ENCODE measurements around the gene SELENOF.
A peak's percentile ranks its signal among the peaks of the same experiment; 100 is the strongest.
"Not testable (repeated sequence)": the region's sequence is repeated elsewhere in the genome, so short reads cannot be mapped to it uniquely, and the experiment has no call there.

Gene SELENOF

DNA sequence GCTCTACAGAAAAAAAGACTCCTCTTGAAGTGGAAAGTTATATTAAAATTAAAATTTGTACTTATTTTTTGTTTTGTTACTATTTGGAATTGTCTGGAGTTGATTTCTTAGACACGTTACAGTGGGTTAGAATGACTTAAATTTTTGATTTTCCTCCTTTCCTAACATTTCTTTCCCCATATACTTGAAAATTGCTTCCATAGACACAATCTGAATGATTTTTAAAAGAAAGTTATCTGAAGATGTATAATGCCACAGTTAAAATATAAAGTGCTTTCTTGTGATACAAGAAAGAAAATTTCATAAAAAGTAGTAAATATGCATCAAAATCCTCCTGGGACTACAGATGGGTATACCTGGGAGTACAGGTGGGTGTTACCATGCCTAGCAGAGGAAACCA lies 2.8 kb upstream of the SELENOF start:
- no peak for DNase-seq (ENCODE audit: low read depth in 2 of 2)

DNA sequence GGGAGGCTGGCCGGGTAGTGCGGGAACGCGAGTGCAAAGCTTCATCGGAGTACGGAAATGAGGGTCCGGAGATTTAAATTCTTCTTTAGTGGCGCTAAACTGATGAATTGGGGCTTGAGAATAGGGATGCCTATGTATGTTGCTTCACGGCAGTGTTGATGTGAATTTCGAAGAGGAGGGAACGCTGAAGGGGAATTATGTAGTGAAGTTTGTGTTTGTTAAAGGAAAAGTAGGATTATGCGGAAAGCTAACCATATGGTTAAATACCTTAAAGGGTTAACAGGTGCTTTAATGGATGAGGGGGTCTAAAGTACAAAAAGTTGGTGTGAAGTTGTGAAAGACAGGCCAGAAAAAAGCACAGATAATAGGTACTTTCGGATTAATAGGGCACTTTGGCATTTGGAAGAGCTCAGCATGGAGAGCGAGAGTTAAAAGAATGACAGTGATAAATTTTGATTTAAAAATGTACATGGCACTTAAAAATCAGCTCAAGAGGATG lies 1.9 kb upstream of the SELENOF start:
- DNase-seq (ENCODE audit: low read depth in 2 of 2), result no peak

DNA sequence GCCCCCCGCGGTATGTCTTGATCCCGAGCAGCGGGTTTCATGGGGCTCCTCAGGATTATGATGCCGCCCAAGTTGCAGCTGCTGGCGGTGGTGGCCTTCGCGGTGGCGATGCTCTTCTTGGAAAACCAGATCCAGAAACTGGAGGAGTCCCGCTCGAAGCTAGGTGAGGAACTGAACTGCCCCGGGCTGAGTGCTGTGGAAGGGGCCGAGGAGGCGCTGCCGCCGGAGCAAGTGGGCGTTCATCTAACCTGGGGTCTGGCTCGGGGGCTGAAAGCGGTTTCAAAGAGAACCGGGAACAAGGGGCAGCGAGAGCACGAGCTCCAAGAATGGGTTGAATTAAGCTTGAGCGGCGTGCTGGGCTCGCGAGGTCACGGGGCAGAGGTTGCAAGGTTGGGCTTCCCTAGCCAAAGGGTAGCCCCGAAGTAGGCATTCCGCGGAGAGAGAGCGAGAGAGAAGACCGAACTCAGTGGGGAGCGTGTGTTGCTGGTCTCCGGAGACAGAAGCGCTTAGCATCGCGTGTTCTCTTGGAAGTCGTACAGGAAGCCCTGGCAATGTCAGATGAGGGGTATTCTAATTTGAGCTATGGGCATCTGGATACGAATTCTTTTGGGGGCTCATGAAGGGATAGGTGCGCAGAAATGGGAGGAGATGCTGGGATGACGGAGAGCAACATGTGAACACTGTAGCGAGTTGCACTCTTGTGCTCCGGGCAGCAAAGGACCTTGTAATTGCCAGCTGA lies 1.2 kb upstream of the SELENOF start:
- peak; percentile 24 to 25 for DNase-seq (ENCODE audit: low read depth in 2 of 2)

DNA sequence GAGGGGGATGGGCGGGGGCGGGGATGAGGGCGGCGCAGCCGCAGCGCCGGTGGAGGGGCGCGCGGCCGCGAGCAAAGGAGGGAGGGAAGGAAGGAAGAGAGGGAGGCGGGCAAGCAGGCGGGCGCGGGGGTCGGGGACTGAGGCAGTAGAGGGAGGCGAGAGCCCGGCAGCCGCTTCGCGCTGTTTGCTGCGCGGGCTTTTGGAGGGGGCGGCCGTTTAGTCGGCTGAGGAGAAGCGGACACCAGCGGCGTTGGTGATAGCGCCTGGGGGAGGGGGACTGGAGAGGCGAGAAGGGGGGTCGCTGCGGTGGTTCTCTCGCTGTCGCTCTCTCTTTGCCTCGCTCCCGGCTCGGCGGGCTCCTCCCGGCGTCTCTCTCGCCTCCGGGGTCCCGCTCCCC lies 673 bp upstream of the SELENOF start, which contains the start of gene HS2ST1:
Gene HS2ST1 (plus strand): TSS at position 35 of the 397 bp plus-strand sequence.
- no peak for DNase-seq (ENCODE audit: low read depth in 2 of 2)

DNA sequence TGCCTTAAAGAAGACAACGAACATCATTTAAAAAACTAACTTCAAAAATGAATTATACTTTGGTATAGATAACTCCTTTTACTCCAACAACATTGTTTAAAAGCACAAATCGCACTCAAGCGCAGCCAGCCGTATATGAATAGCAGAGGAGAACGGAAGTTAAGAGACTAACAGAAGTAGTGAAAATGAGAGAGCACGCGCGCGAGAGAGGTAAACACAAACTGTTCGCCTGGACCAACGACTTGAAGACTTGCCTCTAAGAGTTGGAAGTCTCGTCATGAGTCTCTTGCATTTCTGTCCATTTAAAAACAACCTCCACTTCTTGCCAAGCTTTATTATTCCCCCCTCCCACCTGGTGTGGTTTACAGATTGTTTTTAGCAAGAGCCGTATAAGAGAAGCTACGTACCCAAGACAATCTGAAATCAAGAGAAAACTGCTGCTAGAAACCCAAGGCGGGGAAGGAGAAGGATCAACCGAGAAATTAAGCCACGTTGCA lies 479 bp downstream of the SELENOF start:
- peak; percentile 20 to 21 for DNase-seq (ENCODE audit: low read depth in 2 of 2)

DNA sequence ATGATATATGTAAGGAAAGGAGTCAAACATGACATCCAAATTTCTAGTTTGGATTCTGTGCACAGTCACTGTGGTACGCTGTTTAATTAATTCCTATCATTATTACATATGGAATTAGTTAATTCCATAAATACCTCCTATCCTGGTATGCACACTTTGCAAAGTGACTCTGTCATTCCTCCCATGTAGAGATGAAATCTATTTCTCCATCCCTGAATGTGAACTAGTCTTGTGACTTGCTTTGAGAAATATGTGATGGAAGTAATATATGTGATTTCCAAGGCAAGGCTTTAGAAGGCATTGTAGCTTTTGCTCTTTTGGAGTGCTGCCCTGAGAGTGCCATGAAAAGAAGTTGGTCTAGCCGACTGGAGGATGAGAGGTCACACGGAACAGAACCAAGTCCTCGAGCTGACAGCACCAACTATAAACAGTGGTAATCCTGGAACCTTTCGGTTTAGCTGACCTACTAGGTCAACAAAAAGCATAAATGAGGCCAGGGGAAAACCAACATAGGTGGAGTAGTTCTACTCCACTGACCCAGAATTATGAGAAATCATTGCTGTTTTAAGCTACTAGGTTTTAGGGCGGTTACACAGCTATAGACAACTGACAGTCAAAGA lies 1.5 kb downstream of the SELENOF start:
- no peak for DNase-seq (ENCODE audit: low read depth in 2 of 2)

DNA sequence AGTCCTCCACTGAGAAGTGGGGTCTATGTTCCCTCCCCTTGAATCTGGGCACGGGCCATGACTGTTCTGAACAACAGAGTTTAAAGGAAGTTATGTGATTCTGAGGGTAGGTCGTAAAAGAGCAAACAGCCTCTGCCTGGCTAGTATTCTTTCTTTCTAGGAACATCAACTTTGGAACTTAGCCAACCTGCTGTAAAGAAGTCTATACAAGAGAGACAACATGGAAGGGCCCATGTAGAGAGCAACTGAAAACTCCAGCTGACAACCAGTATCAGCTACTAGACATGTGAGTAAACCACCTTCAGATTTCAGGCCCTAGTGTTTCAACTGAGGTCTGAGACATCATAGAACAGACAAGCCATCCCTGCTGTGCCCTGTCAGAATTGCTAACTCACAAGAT lies 7.5 kb downstream of the SELENOF start:
- DNase-seq (ENCODE audit: low read depth in 2 of 2), result no peak

DNA sequence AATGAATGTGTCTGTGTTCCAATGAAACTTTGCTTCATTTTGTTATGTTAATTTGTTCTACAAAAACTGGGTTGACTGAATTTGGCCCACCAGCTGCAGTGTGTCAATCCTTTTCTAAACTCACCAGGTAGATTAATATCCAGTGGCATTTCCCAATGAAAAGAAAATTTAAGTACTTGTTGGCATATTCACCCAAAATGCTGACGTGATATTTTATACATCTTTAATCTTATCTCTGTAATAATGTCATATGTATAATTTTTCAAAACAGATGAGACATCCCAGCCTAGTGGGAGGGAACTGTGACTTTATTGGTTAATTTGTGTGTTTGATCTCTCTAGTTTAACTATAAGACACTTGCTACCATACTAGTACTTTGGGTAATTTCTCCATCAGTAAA lies 8.1 kb downstream of the SELENOF start:
- no peak for DNase-seq (ENCODE audit: low read depth in 2 of 2)

DNA sequence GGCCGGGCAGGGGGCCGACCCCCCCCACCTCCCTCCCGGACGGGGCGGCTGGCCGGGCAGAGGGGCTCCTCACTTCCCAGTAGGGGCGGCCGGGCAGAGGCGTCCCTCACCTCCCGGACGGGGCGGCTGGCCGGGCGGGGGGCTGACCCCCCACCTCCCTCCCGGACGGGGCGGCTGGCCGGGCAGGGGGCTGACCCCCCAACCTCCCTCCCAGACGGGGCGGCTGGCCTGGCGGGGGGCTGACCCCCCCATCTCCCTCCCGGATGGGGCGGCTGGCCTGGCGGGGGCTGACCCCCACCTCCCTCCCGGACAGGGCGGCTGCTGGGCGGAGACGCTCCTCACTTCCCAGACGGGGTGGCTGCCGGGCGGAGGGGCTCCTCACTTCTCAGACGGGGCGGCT lies 14.5 kb downstream of the SELENOF start:
- DNase-seq (ENCODE audit: low read depth in 2 of 2), result not testable (repeated sequence)

DNA sequence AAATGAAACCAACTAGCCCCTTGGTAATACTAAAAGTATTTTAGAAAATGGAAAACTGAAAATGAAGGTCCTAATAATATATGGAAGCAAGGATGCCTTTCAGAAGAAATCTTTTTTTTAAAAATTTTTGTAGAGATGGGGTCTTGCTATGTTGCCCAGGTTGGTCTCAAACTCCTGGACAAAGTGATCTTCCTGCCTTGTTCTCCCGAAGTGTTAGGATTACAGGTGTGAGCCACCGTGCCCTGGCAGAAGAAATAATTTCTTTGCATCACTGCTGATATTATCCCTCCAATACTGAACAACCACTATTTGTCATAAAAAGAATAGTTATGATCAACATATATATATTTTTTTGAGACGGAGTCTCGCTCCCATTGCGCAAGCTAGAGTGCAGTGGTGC lies 25.6 kb downstream of the SELENOF start:
- DNase-seq (ENCODE audit: low read depth in 2 of 2), result no peak

DNA sequence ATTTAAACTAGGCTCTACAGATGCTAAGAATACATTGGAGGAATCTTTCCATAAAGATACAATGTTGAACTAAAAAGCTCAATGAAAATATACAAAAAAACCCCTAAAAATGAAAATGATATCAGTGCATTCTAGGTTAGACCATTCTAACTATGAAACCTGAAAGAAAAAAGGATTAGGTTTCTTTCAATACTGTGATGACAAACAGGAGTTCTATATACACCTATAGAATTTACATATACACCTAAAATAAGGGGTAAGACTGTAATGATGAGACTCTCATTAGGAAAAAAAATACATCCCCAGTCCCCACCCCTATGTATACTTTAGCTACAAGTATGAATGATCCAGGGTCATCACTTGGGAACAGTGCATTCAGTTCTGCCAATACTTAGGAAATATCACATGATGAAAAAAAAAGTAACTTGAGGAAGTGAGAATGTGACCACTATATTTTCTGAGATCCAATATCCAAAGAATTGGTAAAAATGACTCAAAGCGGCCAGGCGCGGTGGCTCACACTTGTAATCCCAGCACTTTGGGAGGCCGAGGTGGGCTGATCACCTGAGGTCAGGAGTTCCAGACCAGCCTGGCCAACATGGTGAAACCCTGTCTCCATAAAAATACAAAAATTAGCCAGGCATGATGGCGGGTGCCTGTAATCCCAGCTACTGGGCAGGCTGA lies 26.3 kb downstream of the SELENOF start:
- no peak for DNase-seq (ENCODE audit: low read depth in 2 of 2)

DNA sequence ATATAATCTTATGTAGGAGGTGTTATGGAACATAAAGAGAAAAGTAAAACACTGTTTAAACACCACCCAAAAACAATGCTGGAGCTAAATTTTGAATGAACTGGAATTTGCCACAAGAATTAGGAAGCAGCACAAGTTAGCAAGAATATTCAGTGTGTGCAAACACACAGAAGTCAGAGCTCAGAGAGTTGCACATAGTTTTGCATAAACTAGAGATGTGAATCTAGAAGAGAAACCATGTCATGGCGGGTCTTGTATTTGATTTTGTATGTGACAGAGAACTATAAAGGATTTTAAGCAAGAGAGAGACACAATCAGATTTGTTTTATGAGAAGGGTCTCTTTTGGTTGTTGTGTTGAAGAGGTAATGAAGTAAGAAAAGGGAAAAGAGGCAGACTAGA lies 38.2 kb downstream of the SELENOF start:
- DNase-seq (ENCODE audit: low read depth in 2 of 2), result no peak

DNA sequence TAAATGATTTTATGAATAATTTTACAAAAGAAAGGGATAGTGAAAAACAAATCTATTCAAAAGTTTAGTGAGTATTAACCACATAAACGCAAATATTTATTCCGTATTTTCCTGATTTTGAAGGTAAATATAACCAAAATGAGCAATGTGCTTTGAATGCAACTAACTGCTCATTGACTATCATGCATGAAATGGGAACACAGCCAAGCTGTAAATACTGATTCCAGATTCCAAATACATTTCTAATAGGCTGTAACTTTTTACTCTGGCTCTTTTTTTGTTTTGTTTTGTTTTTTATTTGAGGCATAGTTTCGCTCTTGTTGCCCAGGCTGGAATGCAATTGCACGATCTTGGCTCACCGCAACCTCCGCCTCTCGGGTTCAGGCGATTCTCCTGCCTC lies 41.8 kb downstream of the SELENOF start:
- no peak for DNase-seq (ENCODE audit: low read depth in 2 of 2)

DNA sequence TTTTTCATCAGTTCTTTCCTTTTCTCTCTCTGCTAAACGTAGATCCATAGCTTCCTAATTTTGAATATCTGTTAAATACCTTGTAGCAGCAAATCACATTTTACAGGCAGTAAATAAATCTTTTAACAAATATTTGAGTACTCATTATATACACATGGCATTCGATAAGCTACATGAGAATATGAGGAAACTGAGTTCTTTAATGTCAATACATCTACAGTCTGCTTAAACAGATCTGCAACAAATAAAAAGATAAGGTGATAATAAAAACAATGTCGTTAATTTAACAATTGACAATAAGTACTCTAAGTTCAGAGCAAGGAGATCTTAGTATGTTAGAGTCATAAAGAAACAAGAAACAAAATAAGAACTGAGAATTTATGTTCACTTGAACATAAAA lies 42.9 kb downstream of the SELENOF start:
- no peak for DNase-seq (ENCODE audit: low read depth in 2 of 2)

DNA sequence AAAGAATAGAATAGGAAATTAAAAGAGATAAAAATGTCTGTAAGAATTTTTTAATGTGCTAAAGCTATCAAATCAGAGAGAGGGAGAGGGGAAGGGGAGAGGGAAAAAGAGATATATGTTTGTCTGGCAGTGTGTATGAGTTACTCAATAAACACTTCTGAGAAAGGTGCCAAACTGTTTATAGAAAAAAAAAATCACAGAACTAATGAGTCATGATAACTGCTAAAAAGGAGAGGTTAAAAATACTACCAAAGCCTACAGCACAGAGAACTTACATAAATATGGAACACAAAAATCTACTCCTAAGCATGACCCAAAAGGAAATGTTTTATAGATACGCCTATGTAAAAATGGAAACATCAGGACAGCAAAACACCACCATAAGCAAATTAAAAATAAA lies 45.4 kb downstream of the SELENOF start:
- DNase-seq (ENCODE audit: low read depth in 2 of 2), result no peak

DNA sequence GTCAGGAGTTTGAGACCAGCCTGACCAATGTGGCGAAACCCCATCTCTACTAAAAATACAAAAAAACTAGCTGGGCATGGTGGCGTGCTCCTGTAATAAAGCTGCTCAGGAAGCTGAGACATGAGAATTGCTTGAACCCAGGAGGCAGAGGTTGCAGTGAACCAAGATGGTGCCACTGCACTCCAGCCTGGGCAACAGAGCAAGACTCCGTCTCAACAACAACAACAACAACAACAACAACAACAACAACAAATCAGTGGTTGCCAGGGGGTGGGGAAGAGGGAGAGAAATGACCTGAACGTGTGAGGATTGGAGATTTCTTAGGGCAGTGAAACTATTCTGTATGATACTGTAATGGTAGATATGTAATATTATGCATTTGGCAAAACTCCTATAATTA lies 46.6 kb downstream of the SELENOF start:
- not testable (repeated sequence) for DNase-seq (ENCODE audit: low read depth in 2 of 2)

DNA sequence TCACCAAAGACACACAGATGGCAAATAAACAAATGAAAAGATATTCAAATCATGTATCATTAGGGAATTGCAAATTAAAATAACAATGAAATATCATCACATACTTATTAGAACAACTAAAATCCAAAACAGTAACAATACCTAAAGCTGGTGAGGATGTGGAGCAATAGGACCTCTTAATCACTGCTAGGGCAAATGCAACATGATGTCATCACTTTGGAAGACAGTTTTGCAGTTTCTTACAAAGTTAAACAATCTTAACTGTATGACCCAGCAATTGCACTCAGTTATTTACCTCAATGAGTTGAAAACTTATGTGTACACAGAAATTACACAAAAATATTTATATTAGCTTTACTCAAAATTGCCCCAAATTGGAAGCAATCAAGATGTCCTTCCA lies 47.3 kb downstream of the SELENOF start:
- no peak for DNase-seq (ENCODE audit: low read depth in 2 of 2)

DNA sequence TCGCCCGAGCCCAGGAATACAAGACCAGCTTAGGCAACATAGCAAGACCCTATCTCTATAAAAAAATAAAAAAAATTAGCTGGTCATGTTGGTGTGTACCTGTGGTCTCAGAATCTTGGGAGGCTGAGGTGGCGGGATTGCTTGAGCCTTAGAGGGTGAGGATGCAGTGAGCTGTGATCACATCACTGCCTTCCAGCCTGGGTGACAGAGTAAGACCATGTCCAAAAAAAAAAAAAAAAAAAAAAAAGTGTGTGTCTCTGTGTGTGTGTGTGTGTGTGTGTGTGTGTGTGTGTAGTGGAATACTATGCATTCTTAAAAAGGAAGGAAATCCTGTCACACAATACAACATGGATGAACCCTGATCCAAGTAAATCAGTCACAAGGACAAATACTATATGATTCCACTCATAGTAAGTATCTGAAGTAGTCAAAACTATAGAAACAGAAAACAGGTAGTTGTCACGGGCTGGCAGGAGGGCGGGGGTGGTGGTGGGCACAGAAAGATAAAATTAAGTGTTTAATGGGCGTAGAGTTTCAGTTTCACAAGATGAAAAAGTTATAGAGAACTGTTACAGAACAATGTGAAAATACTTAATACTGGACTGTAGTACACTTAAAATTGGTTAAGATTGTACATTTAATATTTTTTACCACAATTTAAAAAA lies 47.8 kb downstream of the SELENOF start:
- no peak for DNase-seq (ENCODE audit: low read depth in 2 of 2)

DNA sequence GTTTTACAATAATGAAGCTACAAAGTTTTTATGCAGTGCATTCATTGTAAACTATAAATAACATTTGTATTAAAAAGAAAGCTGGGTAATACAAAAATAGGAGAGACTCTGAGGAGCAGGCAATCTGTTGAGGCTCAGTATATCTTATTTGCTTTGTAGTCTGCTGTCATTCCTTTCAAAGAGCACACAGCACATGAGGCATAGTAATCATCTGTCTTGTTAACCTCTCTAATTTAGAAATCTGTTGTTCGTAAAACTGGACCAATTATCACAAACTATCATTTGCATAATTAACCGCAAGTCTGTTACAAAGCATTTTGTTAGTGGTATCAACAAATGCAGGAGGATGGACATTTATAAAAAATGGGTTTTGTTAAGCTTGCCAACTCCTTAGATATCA lies 51.0 kb downstream of the SELENOF start:
- DNase-seq (ENCODE audit: low read depth in 2 of 2), result no peak

DNA sequence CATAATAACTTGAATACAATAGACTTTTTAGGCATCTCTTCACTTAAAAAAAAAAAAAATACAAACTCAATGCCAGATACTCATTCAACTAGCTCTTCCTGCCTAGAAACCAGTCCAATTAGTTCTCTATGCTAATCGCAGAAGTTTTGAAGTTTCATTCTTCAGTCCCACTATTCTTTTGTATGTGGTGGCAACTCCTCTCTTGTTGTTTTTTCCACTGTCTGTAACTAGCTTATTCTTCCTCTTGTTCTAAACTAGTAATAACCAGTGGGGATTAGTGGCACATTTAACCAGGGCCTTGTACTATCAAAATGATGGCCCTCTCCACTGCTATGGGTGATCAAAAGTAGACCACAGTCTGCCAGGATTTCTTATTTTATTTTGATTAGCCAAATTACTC lies 52.5 kb downstream of the SELENOF start:
- DNase-seq (ENCODE audit: low read depth in 2 of 2), result no peak

DNA sequence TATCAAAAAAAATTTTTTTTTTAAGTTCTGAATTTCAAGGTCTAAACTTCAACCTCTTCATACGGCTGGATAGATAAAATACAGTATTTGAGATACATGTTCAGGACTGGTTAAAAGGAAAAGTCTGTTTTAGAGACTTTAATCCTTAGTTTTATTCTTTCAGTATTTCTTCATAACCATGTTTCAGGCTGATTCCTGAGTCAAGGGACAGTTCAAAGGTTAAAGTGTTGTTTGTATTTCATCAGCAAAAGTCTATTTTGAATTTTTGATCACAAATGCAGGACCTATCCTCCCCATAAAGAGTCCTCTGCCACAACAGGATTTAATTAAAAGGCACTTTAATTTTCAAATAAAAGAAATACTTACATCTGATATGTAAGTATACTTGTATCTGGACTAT lies 53.5 kb downstream of the SELENOF start:
- DNase-seq (ENCODE audit: low read depth in 2 of 2), result no peak

DNA sequence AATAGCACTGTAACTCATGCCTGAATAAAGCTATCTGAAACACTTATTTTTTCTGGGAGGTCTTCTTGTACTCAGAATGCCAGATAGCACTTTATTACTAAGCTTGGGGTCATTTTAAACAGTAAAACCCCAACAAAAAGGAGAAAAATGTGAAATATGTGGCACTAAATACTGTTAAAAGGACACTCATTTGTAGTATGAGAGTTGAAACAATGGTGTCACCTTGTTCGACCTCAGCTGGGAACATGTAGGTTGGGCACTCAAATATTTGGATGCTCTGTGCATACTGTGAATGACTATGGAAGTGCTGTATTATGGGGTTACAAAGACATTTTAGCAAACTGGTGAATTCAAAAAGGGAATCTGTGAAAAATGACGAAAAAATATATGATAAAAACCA lies 53.9 kb downstream of the SELENOF start:
- DNase-seq (ENCODE audit: low read depth in 2 of 2), result no peak
